AG04449 (cell line): ENCODE results near the gene ARHGAP45.

Experiments used
- CTCF ChIA-PET: fragments of 350-600 bp; formaldehyde crosslinking; extraction: SDS; loops from one replicate; lab custom pipeline; 2021; ENCODE audit warnings: antibody characterized with exemption; lab: Yijun Ruan, JAX
- POLR2A ChIA-PET: fragments of 400-600, 350-600 bp; formaldehyde crosslinking; extraction: SDS; loops from one replicate; lab custom pipeline; 2020; ENCODE audit warnings: antibody characterized with exemption, inconsistent platforms; lab: Yijun Ruan, JAX
- DNase-seq: peaks from one replicate; pipeline ENCODE4 v3.0.0-alpha.2; 2010; ENCODE audit warnings: low read depth, low spot score
- H3K4me3 ChIP-seq: 2 replicates; pipeline ENCODE4 v1.5.1; 2011; ENCODE audit warnings: low read depth, mild to moderate bottlenecking, control low read depth, low read length
- TF ChIP-seq, protein P1 (sequence below): IDR thresholded peaks from one replicate; pipeline ENCODE4 v1.5.1; 2011; ENCODE audit warnings: mild to moderate bottlenecking, moderate library complexity, low read length, control low read depth, inconsistent platforms; ENCODE audit not compliant: insufficient read depth; ENCODE audit errors: missing control alignments

Gene ARHGAP45

DNA sequence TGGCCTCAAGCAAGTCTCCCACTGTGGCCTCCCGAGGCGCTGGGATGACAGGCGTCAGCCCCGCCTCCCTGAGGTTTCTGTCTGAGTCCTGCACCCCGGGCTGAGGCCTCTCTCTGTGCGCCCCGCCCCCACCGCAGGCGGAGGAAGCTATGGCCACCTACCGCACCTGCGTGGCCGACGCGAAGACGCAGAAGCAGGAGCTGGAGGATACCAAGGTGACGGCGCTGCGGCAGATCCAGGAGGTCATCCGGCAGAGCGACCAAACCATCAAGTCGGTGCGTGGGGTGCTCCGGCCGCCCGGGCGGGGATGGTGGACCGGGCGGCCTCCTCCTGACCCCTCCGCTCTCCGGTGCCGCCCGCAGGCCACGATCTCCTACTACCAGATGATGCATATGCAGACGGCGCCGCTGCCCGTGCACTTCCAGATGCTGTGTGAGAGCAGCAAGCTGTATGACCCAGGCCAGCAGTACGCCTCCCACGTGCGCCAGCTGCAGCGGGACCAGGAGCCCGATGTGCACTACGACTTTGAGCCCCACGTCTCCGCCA lies 12.7 kb downstream of the ARHGAP45 start:
- no peak for DNase-seq
- H3K4me3 ChIP-seq: no peak overlapping the region
- ChIA-PET POLR2A (interaction anchor here (1.1 kb wide), 1 partner anchor 15 kb away, joined by 5 read pairs; no protein-coding TSS in a partner anchor), CTCF (interaction anchor here (0.7 to 2.0 kb wide), 2 partner anchors 13 to 15 kb away, joined by 3 to 11 read pairs; no protein-coding TSS in a partner anchor)
- TF ChIP-seq, protein P1, sequence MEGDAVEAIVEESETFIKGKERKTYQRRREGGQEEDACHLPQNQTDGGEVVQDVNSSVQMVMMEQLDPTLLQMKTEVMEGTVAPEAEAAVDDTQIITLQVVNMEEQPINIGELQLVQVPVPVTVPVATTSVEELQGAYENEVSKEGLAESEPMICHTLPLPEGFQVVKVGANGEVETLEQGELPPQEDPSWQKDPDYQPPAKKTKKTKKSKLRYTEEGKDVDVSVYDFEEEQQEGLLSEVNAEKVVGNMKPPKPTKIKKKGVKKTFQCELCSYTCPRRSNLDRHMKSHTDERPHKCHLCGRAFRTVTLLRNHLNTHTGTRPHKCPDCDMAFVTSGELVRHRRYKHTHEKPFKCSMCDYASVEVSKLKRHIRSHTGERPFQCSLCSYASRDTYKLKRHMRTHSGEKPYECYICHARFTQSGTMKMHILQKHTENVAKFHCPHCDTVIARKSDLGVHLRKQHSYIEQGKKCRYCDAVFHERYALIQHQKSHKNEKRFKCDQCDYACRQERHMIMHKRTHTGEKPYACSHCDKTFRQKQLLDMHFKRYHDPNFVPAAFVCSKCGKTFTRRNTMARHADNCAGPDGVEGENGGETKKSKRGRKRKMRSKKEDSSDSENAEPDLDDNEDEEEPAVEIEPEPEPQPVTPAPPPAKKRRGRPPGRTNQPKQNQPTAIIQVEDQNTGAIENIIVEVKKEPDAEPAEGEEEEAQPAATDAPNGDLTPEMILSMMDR: no peak

DNA sequence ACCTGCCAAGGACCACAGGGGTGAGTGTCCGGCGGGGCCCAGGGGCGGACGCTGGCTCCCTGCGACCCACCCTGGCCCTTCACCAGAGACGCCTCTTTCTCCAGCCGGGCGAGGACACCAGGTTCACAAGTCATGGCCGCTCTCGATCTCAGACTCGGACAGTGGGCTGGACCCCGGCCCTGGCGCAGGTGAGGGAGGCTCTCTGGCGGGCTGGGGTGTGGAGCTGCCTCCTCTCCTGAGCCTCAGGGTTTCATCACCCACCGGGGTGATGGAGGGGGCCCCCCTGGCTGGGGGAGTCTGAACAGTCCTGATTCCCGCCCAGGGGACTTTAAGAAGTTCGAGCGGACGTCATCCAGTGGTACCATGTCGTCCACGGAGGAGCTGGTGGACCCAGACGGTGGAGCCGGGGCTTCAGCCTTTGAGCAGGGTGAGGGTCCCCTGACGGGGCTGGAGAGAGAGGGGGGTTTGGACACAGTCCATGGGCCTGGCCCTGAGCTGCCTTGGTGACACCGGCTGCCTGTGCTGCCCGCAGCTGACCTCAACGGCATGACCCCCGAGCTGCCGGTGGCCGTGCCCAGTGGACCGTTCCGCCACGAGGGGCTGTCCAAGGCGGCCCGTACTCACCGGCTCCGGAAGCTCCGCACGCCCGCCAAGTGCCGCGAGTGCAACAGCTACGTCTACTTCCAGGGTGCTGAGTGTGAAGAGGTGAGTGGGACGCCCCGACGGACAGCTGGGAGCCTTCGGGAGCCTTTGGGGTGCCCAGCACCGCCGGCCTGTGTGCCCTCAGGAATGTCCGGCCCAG lies 13.6 kb downstream of the ARHGAP45 start:
- DNase-seq: no peak
- TF ChIP-seq, protein P1: no peak
- H3K4me3 ChIP-seq: no peak overlapping the region
- ChIA-PET POLR2A (interaction anchor here (0.6 to 1.1 kb wide), 3 partner anchors 14 to 50 kb away, joined by 3 to 5 read pairs (median 5); no protein-coding TSS in a partner anchor), CTCF (interaction anchor here (0.7 to 2.0 kb wide), 5 partner anchors 10 to 61 kb away, joined by 3 to 11 read pairs (median 4); partner anchors contain the start of gene ARHGAP45)

DNA sequence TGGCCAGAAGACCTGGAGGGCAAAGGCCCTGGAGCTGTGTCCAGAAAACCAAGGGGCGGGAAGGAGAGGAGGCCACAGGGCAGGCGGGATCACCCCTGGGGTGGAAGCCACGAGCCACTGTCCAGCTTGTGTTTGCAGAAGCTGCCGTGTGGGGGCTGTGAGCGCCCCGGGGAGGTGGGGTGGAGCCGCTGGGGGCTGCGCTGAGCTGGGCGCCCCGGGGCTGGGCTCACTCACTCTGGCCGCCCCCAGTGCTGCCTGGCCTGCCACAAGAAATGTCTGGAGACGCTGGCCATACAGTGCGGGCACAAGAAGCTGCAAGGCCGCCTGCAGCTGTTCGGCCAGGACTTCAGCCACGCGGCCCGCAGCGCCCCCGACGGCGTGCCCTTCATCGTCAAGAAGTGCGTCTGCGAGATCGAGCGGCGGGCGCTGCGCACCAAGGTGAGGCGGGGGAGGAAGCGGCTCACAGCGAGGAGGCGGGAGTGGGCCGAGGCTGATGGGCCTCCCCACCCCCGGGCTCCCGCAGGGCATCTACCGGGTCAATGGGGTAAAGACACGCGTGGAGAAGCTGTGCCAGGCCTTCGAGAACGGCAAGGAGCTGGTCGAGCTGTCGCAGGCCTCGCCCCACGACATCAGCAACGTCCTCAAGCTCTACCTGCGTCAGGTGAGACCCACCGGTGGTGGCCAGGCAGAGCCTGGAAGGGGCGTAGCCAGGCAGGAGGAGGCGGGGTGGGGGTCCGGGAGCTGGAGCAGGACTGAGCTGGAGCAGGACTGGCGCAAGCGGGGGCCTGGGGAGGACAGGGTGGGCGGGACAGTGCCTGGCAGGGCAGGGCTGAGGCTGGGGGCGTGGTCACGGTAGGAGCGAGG lies 14.6 kb downstream of the ARHGAP45 start:
- TF ChIP-seq, protein P1: no peak
- no peak for DNase-seq
- CTCF ChIA-PET: interaction anchor here (1.2 to 2.0 kb wide), 4 partner anchors 9 to 62 kb away, joined by 3 to 11 read pairs (median 4); no protein-coding TSS in a partner anchor
- POLR2A ChIA-PET: no interaction called here
- no peak overlapping the region for H3K4me3 ChIP-seq

DNA sequence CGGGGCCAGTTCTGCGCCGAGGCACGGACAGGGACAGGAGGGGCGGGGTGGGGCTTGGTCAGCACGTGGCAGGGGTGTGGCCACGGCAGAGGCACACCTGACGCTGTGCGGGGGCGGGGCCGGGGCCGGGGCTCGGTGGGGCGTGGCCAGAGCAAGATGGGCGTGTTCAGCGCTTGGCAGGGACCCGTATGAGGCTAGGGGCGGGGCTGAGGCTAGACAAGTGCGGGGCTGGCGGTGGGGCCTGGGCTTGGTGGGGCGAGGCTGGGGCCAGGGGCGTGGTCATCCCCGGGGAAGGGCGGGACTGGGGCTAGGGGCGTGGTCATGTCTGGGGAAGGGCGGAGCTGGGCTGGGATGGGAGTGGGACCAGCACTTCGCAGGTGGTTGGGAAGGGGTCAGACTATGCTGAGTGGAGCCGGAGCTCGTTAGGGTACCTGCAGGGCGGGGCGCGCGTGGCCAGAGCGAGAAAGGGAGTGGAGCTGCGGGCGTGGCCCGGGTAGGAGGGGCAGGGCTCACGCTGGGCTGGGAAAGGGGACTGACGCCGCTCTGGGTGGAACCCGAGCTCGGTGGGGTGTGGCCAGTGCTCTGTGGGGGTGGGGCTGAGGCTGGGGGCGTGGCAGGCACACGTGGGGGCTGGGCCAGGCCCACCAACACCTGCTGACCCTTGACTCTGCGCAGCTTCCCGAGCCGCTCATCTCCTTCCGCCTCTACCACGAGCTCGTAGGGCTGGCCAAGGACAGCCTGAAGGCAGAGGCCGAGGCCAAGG lies 15.4 kb downstream of the ARHGAP45 start:
- no peak for DNase-seq
- CTCF ChIA-PET: interaction anchor here (1.2 to 1.5 kb wide), 3 partner anchors 8 to 62 kb away, joined by 3 to 4 read pairs (median 4); no protein-coding TSS in a partner anchor
- no peak overlapping the region for H3K4me3 ChIP-seq
- POLR2A ChIA-PET: interaction anchor here (0.6 kb wide), 2 partner anchors 47 to 54 kb away, joined by 3 read pairs; no protein-coding TSS in a partner anchor
- TF ChIP-seq, protein P1: no peak

DNA sequence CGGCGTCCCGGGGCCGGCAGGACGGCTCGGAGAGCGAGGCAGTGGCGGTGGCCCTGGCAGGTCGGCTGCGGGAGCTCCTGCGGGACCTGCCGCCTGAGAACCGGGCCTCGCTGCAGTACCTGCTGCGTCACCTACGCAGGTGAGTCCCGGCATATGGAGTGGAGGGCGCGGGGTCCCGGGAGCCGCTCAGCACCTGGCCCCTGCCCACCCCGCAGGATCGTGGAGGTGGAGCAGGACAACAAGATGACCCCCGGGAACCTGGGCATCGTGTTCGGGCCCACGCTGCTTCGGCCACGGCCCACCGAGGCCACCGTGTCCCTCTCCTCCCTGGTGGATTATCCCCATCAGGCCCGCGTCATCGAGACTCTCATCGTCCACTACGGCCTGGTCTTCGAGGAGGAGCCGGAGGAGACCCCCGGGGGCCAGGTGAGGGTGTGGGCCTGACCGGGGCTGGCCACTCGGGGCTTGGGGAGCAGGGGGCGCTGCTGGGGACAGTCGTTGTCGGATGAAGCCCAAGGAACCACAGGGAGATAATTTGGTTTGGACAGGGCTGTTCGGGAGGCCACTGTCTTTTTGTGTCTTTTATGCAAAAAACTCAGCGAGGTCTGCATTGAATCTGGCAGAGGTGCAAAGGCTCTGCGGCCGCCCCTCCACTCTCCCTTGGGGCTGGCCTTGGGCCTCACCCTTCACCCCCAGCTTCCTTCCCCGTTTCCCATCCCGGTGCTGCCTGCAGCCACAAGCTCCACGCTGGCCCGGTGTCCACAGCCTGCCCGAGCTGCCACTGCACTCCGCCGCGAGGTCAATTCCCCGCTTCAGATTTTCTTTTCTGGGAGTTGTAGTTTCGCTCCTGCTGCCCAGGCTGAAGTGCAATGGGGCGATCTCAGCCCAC lies 16.2 kb downstream of the ARHGAP45 start:
- TF ChIP-seq, protein P1: no peak
- no peak overlapping the region for H3K4me3 ChIP-seq
- ChIA-PET CTCF (interaction anchor here (1.3 kb wide), 1 partner anchor 10 kb away, joined by 3 read pairs; no protein-coding TSS in a partner anchor), POLR2A (interaction anchor here (0.6 to 1.7 kb wide), 2 partner anchors 11 to 48 kb away, joined by 3 to 5 read pairs; no protein-coding TSS in a partner anchor)
- DNase-seq: no peak
